Hindlimb muscle (tissue), 1 donor: ENCODE results near the gene ZNF397. TPM values are rescaled to one million over a fixed set of nuclear protein-coding genes. Genes with fewer than 3 reads are reported as not detected.

Experiments
- DNase-seq: peaks from one replicate; pipeline ENCODE4 v3.0.0-alpha.2; 2013
- polyA plus RNA-seq: library from polyadenylated mRNA; unstranded; fragments of 120-200 nt; gene quantifications from one replicate; pipeline ENCODE4 v1.2.1, GENCODE V29; 2013; ENCODE audit not compliant: insufficient read length

Gene ZNF397
- polyA plus RNA-seq, 1 donor: 30.9 TPM

GRCh38 chr18:35246831-35247230 is 6.0 kb downstream of the ZNF397 start:
- no peak for DNase-seq

GRCh38 chr18:35247412-35248249 is 6.8 kb downstream of the ZNF397 start:
- no peak for DNase-seq

- DNase-seq: no peak
Observed at GRCh38 chr18:35248429-35248828, 7.6 kb downstream of the ZNF397 start.

GRCh38 chr18:35252466-35252865 is 11.6 kb downstream of the ZNF397 start:
- no peak for DNase-seq

- no peak for DNase-seq
Observed at GRCh38 chr18:35253655-35254287, 12.9 kb downstream of the ZNF397 start.

- no peak for DNase-seq
Observed at GRCh38 chr18:35256947-35257346, 16.1 kb downstream of the ZNF397 start.

- no peak for DNase-seq
Observed at GRCh38 chr18:35264409-35264808, 23.6 kb downstream of the ZNF397 start.

GRCh38 chr18:35267161-35267651 is 26.4 kb downstream of the ZNF397 start:
- DNase-seq: peak; percentile 87

- no peak for DNase-seq
Observed at GRCh38 chr18:35267809-35268208, 27.0 kb downstream of the ZNF397 start.

- no peak for DNase-seq
Observed at GRCh38 chr18:35268821-35269220, 28.0 kb downstream of the ZNF397 start.

- no peak for DNase-seq
Observed at GRCh38 chr18:35271656-35272055, 30.8 kb downstream of the ZNF397 start.

- DNase-seq: no peak
Observed at GRCh38 chr18:35276267-35276666, 35.4 kb downstream of the ZNF397 start.

GRCh38 chr18:35277633-35278032 is 36.8 kb downstream of the ZNF397 start:
- DNase-seq: no peak

- no peak for DNase-seq
Observed at GRCh38 chr18:35278085-35278484, 37.3 kb downstream of the ZNF397 start.

GRCh38 chr18:35278969-35279368 is 38.1 kb downstream of the ZNF397 start:
- DNase-seq: no peak

GRCh38 chr18:35282353-35282752 is 41.5 kb downstream of the ZNF397 start:
- DNase-seq: no peak

GRCh38 chr18:35283923-35284794 is 43.3 kb downstream of the ZNF397 start:
- no peak for DNase-seq

- DNase-seq: no peak
Observed at GRCh38 chr18:35284841-35285240, 44.0 kb downstream of the ZNF397 start.

- DNase-seq: no peak
Observed at GRCh38 chr18:35289293-35289692, 48.5 kb downstream of the ZNF397 start.

GRCh38 chr18:35289727-35290093 is 48.9 kb downstream of the ZNF397 start:
- no peak for DNase-seq

- peak; percentile 97 for DNase-seq
Observed at GRCh38 chr18:35290094-35290735, 49.4 kb downstream of the ZNF397 start, which contains the start of gene ZSCAN30. TSS of gene ZSCAN30 (minus strand) at chr18:35290229. CDS start at chr18:35264352, 25,877 bp downstream.

- no peak for DNase-seq
Observed at GRCh38 chr18:35291166-35291565, 50.3 kb downstream of the ZNF397 start.
